Tibial nerve (tissue), 4 donors: ENCODE measurements around the gene SLC22A1. TPM values are rescaled to one million over a fixed set of nuclear protein-coding genes. Genes with fewer than 3 reads are reported as not detected.
"Not testable (repeated sequence)": the region's sequence is repeated elsewhere in the genome, so short reads cannot be mapped to it uniquely, and the experiment has no call there.

Experiments used
- DNase-seq, 2 donors: peaks; one replicate each; pipeline ENCODE4 v3.0.0-alpha.2; 2019; ENCODE audit warnings: low spot score in 2 of 2
- H3K27ac ChIP-seq, 4 donors: fragments of 200-600 bp; sonication (generic) in 3 of 4; one replicate each; pipeline ENCODE4 v1.5.1; 2017 to 2019; ENCODE audit warnings: mild to moderate bottlenecking in 1 of 4
- H3K27me3 ChIP-seq, 2 donors: fragments of 200-600 bp; sonication (generic) in 1 of 2; one replicate each; pipeline versions ENCODE4 v1.5.1 to v1.6.0; 2017 to 2019
- H3K36me3 ChIP-seq, 3 donors: fragments of 200-600 bp; sonication (generic); one replicate each; pipeline ENCODE4 v1.5.1; 2018 to 2019
- H3K4me1 ChIP-seq, 4 donors: fragments of 200-600 bp; sonication (generic) in 3 of 4; one replicate each; pipeline ENCODE4 v1.5.1; 2017 to 2019
- H3K4me3 ChIP-seq, 4 donors: fragments of 200-600 bp; sonication (generic) in 3 of 4; one replicate each; pipeline ENCODE4 v1.5.1; 2017 to 2019; ENCODE audit warnings: mild to moderate bottlenecking in 1 of 4, moderate library complexity in 1 of 4
- H3K9me3 ChIP-seq, 4 donors: fragments of 200-600 bp; sonication (generic) in 3 of 4; one replicate each; pipeline ENCODE4 v1.5.1; 2017 to 2019
- CTCF ChIP-seq, 5 experiments: fragments of 200-600 bp in 3 of 5; fragments of 450-650 bp in 2 of 5; sonication (generic) in 3 of 5; IDR thresholded peaks; one replicate each; pipeline ENCODE4 v1.5.1; 2016 to 2019; ENCODE audit warnings: antibody characterized with exemption in 5 of 5, mild to moderate bottlenecking in 3 of 5, moderate library complexity in 2 of 5
- EP300 ChIP-seq, 2 donors: sonication (generic); formaldehyde crosslinking; IDR thresholded peaks; one replicate each; pipeline ENCODE4 v1.6.1; 2017; ENCODE audit warnings: antibody characterized with exemption in 2 of 2, mild to moderate bottlenecking in 1 of 2
- POLR2A ChIP-seq, 2 donors: fragments of 450-650 bp; IDR thresholded peaks; one replicate each; pipeline ENCODE4 v1.6.1; 2017; ENCODE audit warnings: antibody characterized with exemption in 2 of 2, mild to moderate bottlenecking in 2 of 2, moderate library complexity in 2 of 2
- WGBS, 2 donors: methylation state at CpG; one replicate each; pipeline ENCODE4 v1.1.5; 2018; 5-methylcytosine and 5-hydroxymethylcytosine counted together
- total RNA-seq, 4 donors: library from RNA; depleted of rRNA; stranded (reverse); fragments of >200 nt; gene quantifications; one replicate each; pipeline ENCODE4 v1.1.0, GENCODE V29; 2016

SLC22A1 gene
- total RNA-seq, 4 donors from 2014 or later = 1.3 to 5.5 (median 2.3) TPM

DNA sequence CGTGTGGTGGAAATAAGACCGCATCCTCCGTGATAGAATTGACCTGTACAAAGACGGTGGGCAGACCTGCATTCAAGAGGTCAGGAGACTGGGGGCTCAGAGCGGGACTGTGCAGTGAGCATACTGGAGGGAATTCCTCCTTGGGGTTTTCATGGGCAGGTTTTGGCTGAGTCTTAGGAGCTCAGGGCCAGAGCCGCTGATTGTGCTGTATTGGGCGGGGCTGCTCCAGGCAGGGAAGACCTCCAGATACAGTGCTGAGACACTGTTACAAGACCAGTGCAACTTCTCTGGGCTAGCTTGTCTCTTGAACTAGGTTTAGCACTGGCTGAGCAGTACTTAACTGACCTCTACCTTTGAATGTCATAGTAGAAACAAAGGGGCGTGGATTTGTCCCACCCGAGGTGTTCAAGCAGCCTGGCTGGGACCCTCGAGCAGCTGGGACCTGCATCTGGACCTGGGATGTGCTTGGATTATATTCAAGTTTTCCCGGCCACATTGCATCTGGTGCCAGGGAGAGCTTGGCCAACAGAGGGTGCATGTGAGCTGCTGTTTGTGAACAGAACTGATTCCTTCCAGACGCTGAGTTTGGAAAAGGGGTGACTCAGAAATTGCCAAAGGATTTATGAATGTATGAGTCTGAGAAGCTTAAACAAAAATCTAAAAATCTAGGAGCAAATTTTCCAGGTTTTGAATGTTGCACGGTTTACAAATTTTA lies 33.4 kb upstream of the SLC22A1 start:
- Histone ChIP-seq H3K36me3 (peaks cover 5 to 93% (median 48%) of the 10 kb centered on the region in 3 donors), H3K27me3 (no peaks in the 10 kb centered on the region), H3K4me3 (no peak overlapping the region), H3K27ac (no peak overlapping the region), H3K9me3 (no peaks in the 10 kb centered on the region), H3K4me1 (peaks cover 0 to 4% (median 0%) of the 10 kb centered on the region in 4 donors)
- peak in 1 of 2 donors; percentile 35 for TF ChIP-seq EP300 (IDR thresholded peaks at IDR 0.05)
- TF ChIP-seq CTCF (IDR thresholded peaks at IDR 0.05) = peak; percentile 52 to 71 (median 63)
- TF ChIP-seq POLR2A (IDR thresholded peaks at IDR 0.05) = no peak
- peak; percentile 57 to 84 for DNase-seq
- 50 to 62% methylated on average over 13 of the region's 13 CpGs for WGBS, 2 donors

GRCh38 chr6:160088784-160089533 lies 32.7 kb upstream of the SLC22A1 start:
- Histone ChIP-seq H3K4me1 (peaks cover 0 to 4% (median 0%) of the 10 kb centered on the region in 4 donors), H3K4me3 (no peak overlapping the region), H3K9me3 (no peaks in the 10 kb centered on the region), H3K27ac (no peak overlapping the region), H3K27me3 (no peaks in the 10 kb centered on the region), H3K36me3 (peaks cover 5 to 93% (median 45%) of the 10 kb centered on the region in 3 donors)
- DNase-seq = no peak
- TF ChIP-seq POLR2A (IDR thresholded peaks at IDR 0.05) = no peak
- no peak for TF ChIP-seq EP300 (IDR thresholded peaks at IDR 0.05)
- TF ChIP-seq CTCF (IDR thresholded peaks at IDR 0.05) = no peak
- 80 to 81% methylated on average over 21 of the region's 21 CpGs for WGBS, 2 donors

- DNase-seq = no peak
- H3K4me3 ChIP-seq = no peak overlapping the region
- no peak overlapping the region for H3K27ac ChIP-seq
- no peaks in the 10 kb centered on the region for H3K9me3 ChIP-seq
- TF ChIP-seq POLR2A (IDR thresholded peaks at IDR 0.05) (no peak), CTCF (IDR thresholded peaks at IDR 0.05) (no peak), EP300 (IDR thresholded peaks at IDR 0.05) (no peak)
- 90 to 91% methylated on average over 7 of the region's 7 CpGs for WGBS, 2 donors
- peaks cover 5 to 93% (median 39%) of the 10 kb centered on the region in 3 donors for H3K36me3 ChIP-seq
- H3K4me1 ChIP-seq = peaks cover 0 to 4% (median 0%) of the 10 kb centered on the region in 4 donors
- no peaks in the 10 kb centered on the region for H3K27me3 ChIP-seq
Measured at GRCh38 chr6:160089534-160089897, 32.1 kb upstream of the SLC22A1 start.

DNA sequence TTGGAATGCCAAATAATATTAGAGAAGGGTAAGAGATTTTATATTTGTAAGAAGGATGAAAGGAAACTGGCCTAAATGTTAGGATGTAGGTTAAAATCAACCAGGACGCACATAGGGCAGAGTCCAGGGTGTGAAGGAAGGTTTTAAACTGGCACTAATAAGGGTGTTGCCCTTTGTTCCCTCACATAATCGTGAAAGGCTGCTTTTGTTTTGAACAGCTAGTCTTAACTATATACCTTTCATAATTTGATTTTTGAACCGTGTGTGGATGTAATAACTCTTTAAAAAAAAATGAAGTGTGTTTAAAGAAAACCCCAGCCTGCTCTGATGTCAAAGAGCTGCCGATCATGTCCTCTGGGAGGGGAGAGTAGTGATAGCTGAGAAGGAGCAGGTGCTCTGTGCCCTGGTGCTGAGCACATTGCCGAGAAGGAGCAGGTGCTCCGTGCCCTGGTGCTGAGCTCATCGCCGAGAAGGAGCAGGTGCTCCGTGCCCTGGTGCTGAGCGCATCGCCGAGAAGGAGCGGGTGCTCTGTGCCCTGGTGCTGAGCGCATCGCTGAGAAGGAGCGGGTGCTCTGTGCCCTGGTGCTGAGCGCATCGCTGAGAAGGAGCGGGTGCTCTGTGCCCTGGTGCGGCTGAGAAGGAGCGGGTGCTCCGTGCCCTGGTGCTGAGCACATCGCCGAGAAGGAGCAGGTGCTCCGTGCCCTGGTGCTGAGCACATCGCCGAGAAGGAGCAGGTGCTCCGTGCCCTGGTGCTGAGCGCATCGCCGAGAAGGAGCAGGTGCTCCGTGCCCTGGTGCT lies 31.0 kb upstream of the SLC22A1 start:
- WGBS, 2 donors = 92 to 94% methylated on average over 25 to 29 of the region's 32 CpGs
- H3K4me1 ChIP-seq, DNase-seq, H3K9me3 ChIP-seq, H3K27me3 ChIP-seq, H3K4me3 ChIP-seq, H3K27ac ChIP-seq: not testable (repeated sequence)
- peaks cover 5 to 92% (median 30%) of the 10 kb centered on the region in 3 donors for H3K36me3 ChIP-seq

DNA sequence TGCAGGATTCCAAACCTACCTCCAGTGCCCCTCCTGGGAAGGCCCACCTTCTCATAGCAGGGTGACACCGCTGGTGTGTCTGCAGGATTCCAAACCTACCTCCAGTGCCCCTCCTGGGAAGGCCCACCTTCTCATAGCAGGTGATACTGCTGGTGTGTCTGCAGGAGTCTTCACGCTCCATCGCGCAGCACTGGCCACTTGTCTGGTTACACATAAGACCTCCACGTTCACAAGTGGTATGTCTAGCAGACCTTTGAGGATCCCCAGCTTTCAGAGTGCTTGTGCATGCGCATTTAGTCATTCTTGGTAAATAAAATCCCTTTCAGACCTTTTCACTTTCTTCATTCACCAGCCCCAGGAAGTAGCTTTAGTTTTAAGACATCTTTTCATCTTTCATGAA lies 29.4 kb upstream of the SLC22A1 start:
- H3K4me1 ChIP-seq, DNase-seq, H3K9me3 ChIP-seq, H3K27ac ChIP-seq, H3K4me3 ChIP-seq, H3K27me3 ChIP-seq: not testable (repeated sequence)
- H3K36me3 ChIP-seq = peaks cover 5 to 92% (median 29%) of the 10 kb centered on the region in 3 donors
- 96 to 97% methylated on average over 6 of the region's 6 CpGs for WGBS, 2 donors
